Keratinocyte (primary cell): ENCODE measurements around the gene ZSWIM6. TPM values are rescaled to one million over a fixed set of nuclear protein-coding genes. Genes with fewer than 3 reads are reported as not detected.

ENCODE experiments used
- DNase-seq: peaks from one replicate; pipeline ENCODE4 v3.0.0-alpha.2; 2011; ENCODE audit warnings: low read depth, missing footprints, low spot score
- FAIRE-seq: peaks from 2 replicates; lab custom pipeline; 2011; peaks lifted over from hg19 to GRCh38; lab: Jason Lieb, UNC
- H2AFZ ChIP-seq: 2 replicates; pipeline ENCODE4 v1.6.0; 2012; ENCODE audit warnings: low read length, control low read depth, inconsistent platforms; ENCODE audit not compliant: control insufficient read depth
- H3K27ac ChIP-seq: 2 replicates; pipeline ENCODE4 v1.5.1; 2011; ENCODE audit warnings: low read length; ENCODE audit not compliant: control insufficient read depth, insufficient read depth
- H3K27me3 ChIP-seq: 3 replicates; pipeline ENCODE4 v1.6.0; 2011; ENCODE audit warnings: low read length; ENCODE audit not compliant: control insufficient read depth, insufficient read depth; ENCODE audit errors: extremely low read depth
- H3K36me3 ChIP-seq, 2 experiments: 2 replicates in 1 of 2; 3 replicates in 1 of 2; pipeline ENCODE4 v1.5.1; 2011; ENCODE audit warnings: low read length in 2 of 2, mild to moderate bottlenecking in 1 of 2; ENCODE audit not compliant: control insufficient read depth in 2 of 2, insufficient read depth in 2 of 2; ENCODE audit errors: extremely low read depth in 1 of 2
- H3K4me1 ChIP-seq: 3 replicates; pipeline ENCODE4 v1.5.1; 2011; ENCODE audit warnings: low read length; ENCODE audit not compliant: control insufficient read depth, insufficient read depth; ENCODE audit errors: extremely low read depth
- H3K4me2 ChIP-seq: 3 replicates; pipeline ENCODE4 v1.6.0; 2011; ENCODE audit warnings: low read depth, low read length; ENCODE audit not compliant: control insufficient read depth, insufficient read depth; ENCODE audit errors: extremely low read depth
- H3K4me3 ChIP-seq, 3 experiments: fragments of 200-600 bp in 1 of 3; sonication (generic) in 1 of 3; 2 replicates in 2 of 3; 3 replicates in 1 of 3; pipeline ENCODE4 v1.5.1; 2011 to 2016; ENCODE audit warnings: low read length in 3 of 3, mild to moderate bottlenecking in 3 of 3, control low read depth in 2 of 3, inconsistent platforms in 1 of 3, low read depth in 1 of 3, mixed read lengths in 1 of 3, mixed run types in 1 of 3, moderate library complexity in 1 of 3; ENCODE audit not compliant: control insufficient read depth in 2 of 3, insufficient read depth in 2 of 3; ENCODE audit errors: extremely low read depth in 1 of 3
- H3K79me2 ChIP-seq: 2 replicates; pipeline ENCODE4 v1.6.0; 2012; ENCODE audit warnings: low read length; ENCODE audit not compliant: control insufficient read depth, insufficient read depth
- H3K9ac ChIP-seq: 3 replicates; pipeline ENCODE4 v1.6.0; 2011; ENCODE audit warnings: low read length; ENCODE audit not compliant: control insufficient read depth, insufficient read depth; ENCODE audit errors: extremely low read depth
- H3K9me1 ChIP-seq: 3 replicates; pipeline ENCODE4 v1.6.0; 2011; ENCODE audit warnings: low read length; ENCODE audit not compliant: control insufficient read depth, insufficient read depth; ENCODE audit errors: extremely low read depth
- H3K9me3 ChIP-seq: 2 replicates; pipeline ENCODE4 v1.5.1; 2012; ENCODE audit warnings: low read depth, low read length; ENCODE audit not compliant: control insufficient read depth
- H4K20me1 ChIP-seq: 3 replicates; pipeline ENCODE4 v1.6.0; 2011; ENCODE audit warnings: low read length; ENCODE audit not compliant: control insufficient read depth, insufficient read depth; ENCODE audit errors: extremely low read depth
- CTCF ChIP-seq, 3 experiments: IDR thresholded peaks in 1 of 3; conservative IDR thresholded peaks in 1 of 3; optimal IDR thresholded peaks in 1 of 3; 2 replicates in 2 of 3; 3 replicates in 1 of 3; pipeline versions ENCODE3 to v1.5.1; 2011; ENCODE audit warnings: low read length in 3 of 3, mild to moderate bottlenecking in 3 of 3, moderate library complexity in 2 of 3, control low read depth in 1 of 3, inconsistent platforms in 1 of 3; ENCODE audit not compliant: insufficient read depth in 2 of 3; ENCODE audit errors: extremely low read depth in 1 of 3
- EZH2 ChIP-seq: IDR thresholded peaks from one replicate; pipeline ENCODE4 v1.6.1; 2012; ENCODE audit warnings: inconsistent platforms, mild to moderate bottlenecking, low read length, moderate library complexity
- dilution Hi-C: fragments of 300-500 bp; cut with MboI; formaldehyde crosslinking; loops from one replicate; pipeline ENCODE4 v1.7.0; 2020; ENCODE audit warnings: low sequenced_read_pairs; ENCODE audit not compliant: extremely low pct_ligation_motif_present
- polyA plus RNA-seq, 5 experiments: library from polyadenylated mRNA; depleted of rRNA in 3 of 5; stranded (reverse) in 3 of 5; stranded (forward) in 1 of 5; unstranded in 1 of 5; fragments of >200 nt; gene quantifications; 1 replicate in 1 of 5; 2 replicates in 3 of 5; 3 replicates in 1 of 5; pipeline versions ENCODE4 v1.2.1 to v1.2.3, GENCODE V29; 2011 to 2012; ENCODE audit warnings: missing spikeins in 2 of 5, low read depth in 1 of 5, low replicate concordance in 1 of 5

ZSWIM6 gene
- polyA plus RNA-seq, 1 donor (not counting 4 experiments of a cell fraction or from before 2014, with no cell fraction given): 9.9 TPM

GRCh38 chr5:61349935-61350334, 17.9 kb downstream of the ZSWIM6 start:
- FAIRE-seq: no peak

GRCh38 chr5:61350535-61350934, 18.5 kb downstream of the ZSWIM6 start:
- Histone ChIP-seq H3K9me3 (no peaks in the 10 kb centered on the region), H3K27me3 (no peaks in the 10 kb centered on the region), H3K9ac (no peak overlapping the region), H2AFZ (no peak overlapping the region), H3K27ac (no peak overlapping the region), H3K9me1 (no peaks in the 10 kb centered on the region), H3K79me2 (peaks cover 80% of the 10 kb centered on the region), H3K4me3 (no peak overlapping the region), H4K20me1 (peaks cover 8% of the 10 kb centered on the region), H3K4me2 (no peak overlapping the region), H3K4me1 (no peaks in the 10 kb centered on the region), H3K36me3 (peaks cover 0 to 2% of the 10 kb centered on the region in 2 experiments)
- TF ChIP-seq CTCF (optimal IDR thresholded peaks at IDR 0.05 in 1 of 3, IDR thresholded peaks at IDR 0.05 in 1 of 3, conservative IDR thresholded peaks at IDR 0.05 in 1 of 3; ENCODE audit: extremely low read depth in 1 of 3, insufficient read depth in 2 of 3, low read length in 3 of 3) (no peak), EZH2 (no peak)
- no peak for FAIRE-seq
- dilution Hi-C loops: no loop called here
- DNase-seq: no peak

More at GRCh38 chr5:61349935-61350334, 17.9 kb downstream of the ZSWIM6 start:
- H3K27ac ChIP-seq: no peak overlapping the region
- H2AFZ ChIP-seq: no peak overlapping the region
- H3K9me3 ChIP-seq: no peaks in the 10 kb centered on the region
- no peak for TF ChIP-seq EZH2
- H4K20me1 ChIP-seq: peaks cover 8% of the 10 kb centered on the region
- H3K79me2 ChIP-seq: peaks cover 82% of the 10 kb centered on the region
- no peaks in the 10 kb centered on the region for H3K27me3 ChIP-seq
- DNase-seq: no peak
- H3K4me2 ChIP-seq: no peak overlapping the region
- H3K9ac ChIP-seq: no peak overlapping the region
- dilution Hi-C loops: no loop called here
- peaks cover 0 to 2% of the 10 kb centered on the region in 2 experiments for H3K36me3 ChIP-seq
- H3K9me1 ChIP-seq: no peaks in the 10 kb centered on the region
- H3K4me1 ChIP-seq: no peaks in the 10 kb centered on the region
- H3K4me3 ChIP-seq: no peak overlapping the region

- DNase-seq (no peak), FAIRE-seq (no peak)
- Histone ChIP-seq H3K27me3 (no peaks in the 10 kb centered on the region), H3K9me1 (no peaks in the 10 kb centered on the region), H3K4me2 (no peak overlapping the region), H3K79me2 (peaks cover 75% of the 10 kb centered on the region), H2AFZ (no peak overlapping the region), H3K9me3 (no peaks in the 10 kb centered on the region), H3K36me3 (peaks cover 0 to 2% of the 10 kb centered on the region in 2 experiments), H4K20me1 (peaks cover 8% of the 10 kb centered on the region), H3K4me1 (no peaks in the 10 kb centered on the region), H3K27ac (no peak overlapping the region), H3K9ac (no peak overlapping the region), H3K4me3 (no peak overlapping the region)
- no peak for TF ChIP-seq EZH2
- no peak for TF ChIP-seq CTCF (optimal IDR thresholded peaks at IDR 0.05 in 1 of 3, IDR thresholded peaks at IDR 0.05 in 1 of 3, conservative IDR thresholded peaks at IDR 0.05 in 1 of 3; ENCODE audit: extremely low read depth in 1 of 3, insufficient read depth in 2 of 3, low read length in 3 of 3)
- dilution Hi-C loops: no loop called here
Observed at GRCh38 chr5:61351733-61352132, 19.7 kb downstream of the ZSWIM6 start.
